Adipose tissue (tissue), 3 donors: Measurements from ENCODE around the gene MYO16. TPM values are rescaled to one million over a fixed set of nuclear protein-coding genes. Genes with fewer than 3 reads are reported as not detected.
"Not testable (repeated sequence)": the region's sequence is repeated elsewhere in the genome, so short reads cannot be mapped to it uniquely, and the experiment has no call there.

Source experiments
- H3K27ac ChIP-seq: one replicate; pipeline ENCODE4 v1.5.1; 2013; ENCODE audit warnings: low read depth, low read length
- WGBS, 3 donors: extraction: QIAGEN DNeasy Blood & Tissue Kit; methylation state at CpG; one replicate each; pipeline ENCODE4 v1.1.7; 2013; 5-methylcytosine and 5-hydroxymethylcytosine counted together
- polyA plus RNA-seq, 3 donors: library from polyadenylated mRNA; stranded (reverse); fragments of 200-250 nt; gene quantifications; one replicate each; pipeline ENCODE4 v1.2.3, GENCODE V29; 2013
- donor health status: healthy with polysubstance abuse.
- donor health status: Bipolar disorder and iron deficiency.
- donor health status: healthy.

Gene MYO16
- polyA plus RNA-seq, 3 donors, result 0.05 to 2.0 (median 0.56) TPM

DNA sequence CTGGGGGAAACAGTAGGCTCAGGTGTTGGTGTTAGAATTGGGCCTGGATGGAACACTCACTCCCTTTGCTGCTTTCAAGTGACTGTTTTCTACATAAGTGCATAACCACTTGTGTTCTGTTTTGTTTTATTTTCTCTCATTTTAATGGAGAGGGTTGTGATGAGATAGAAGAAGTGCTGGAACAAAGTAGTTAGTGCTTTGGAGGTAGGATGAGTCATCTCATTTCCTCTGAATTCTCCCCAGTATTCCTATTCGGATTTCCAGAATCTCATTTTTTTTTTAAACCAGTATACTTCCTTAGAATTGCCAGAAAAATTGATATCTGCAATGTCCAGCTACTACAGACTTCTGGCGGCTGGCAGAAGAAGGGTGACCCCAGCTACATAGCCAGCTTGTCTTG is 575.9 kb downstream of the MYO16 start:
- no peak overlapping the region for H3K27ac ChIP-seq
- WGBS, 3 donors, result 62 to 79% (median 77%) methylated on average over 2 of the region's 2 CpGs

DNA sequence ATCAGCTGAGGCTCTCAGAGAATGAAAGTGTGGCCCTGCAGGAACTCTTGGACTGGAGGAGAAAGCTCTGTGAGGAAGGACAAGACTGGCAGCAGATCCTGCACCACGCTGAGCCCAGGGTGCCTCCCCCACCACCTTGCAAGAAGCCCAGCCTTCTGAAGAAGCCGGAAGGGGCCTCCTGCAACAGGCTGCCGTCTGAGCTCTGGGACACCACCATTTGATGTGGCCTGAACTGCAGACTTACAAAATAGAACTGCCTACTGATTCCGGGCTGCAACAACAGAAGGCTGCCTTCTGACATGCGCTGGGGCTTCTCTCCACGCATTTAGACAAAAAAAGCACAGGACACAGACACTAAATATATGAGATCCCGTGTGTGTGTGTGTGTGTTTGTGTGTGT is 577.2 kb downstream of the MYO16 start:
- WGBS, 3 donors, result 70 to 78% (median 75%) methylated on average over 7 of the region's 7 CpGs
- H3K27ac ChIP-seq, result no peak overlapping the region

DNA sequence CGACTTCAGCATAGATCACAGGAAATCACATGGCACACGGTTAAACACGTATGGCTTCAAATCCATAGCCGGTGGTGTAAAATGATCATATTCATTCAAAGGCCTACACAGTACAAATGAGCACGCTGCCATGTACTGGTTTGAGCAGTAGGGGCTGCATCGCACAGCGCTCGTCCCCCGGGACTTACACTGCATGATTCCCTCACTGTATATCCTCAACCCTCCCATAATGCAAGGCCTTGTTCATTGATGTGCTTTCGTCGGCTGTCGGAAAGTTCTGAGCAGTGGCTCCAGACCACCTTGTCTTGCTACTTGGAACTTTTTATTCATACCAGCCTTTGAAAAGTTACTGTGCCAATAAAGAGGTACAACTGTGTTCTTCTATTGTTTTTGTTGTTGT is 578.2 kb downstream of the MYO16 start:
- no peak overlapping the region for H3K27ac ChIP-seq
- WGBS, 3 donors, result 92 to 96% (median 94%) methylated on average over 12 of the region's 12 CpGs

DNA sequence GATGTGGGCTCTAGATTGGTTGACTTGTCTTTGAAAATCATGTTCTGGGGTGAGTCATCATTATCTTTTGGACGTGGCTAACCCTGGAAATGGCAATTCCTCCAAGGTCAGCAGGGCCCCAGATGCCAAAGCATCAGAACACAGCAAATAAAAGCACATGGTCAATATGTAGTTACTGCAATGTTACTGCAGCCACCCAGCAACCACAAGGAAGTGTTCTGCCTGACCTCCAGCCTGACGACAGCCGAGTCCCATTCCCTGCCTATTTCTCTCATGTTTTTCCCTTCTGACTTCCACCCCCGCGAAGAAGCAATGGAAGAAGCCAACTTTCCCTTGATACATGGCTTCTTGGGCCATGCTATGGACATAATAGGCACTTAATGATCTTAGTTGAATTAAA is 579.1 kb downstream of the MYO16 start:
- no peak overlapping the region for H3K27ac ChIP-seq
- 70 to 82% (median 77%) methylated on average over 5 of the region's 5 CpGs for WGBS, 3 donors

DNA sequence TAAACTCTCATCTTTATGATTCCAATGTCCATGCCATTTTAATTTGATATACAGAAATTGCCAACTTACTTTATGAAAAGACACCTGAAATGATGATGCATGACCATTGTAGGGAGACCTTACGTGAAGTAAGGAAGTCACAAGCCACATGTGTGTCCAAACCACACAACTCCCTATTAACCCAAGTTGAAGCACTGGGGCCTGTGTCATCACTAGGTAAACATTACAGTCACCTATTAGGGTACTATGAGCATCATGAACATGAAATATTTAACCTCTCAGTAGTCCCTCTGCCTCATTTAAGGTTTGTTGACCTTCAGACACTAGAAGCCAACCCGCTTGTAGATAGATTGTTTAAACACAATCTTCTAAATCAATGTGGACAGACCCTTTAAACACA is 580.1 kb downstream of the MYO16 start:
- 80 to 87% (median 86%) methylated on average over 2 of the region's 2 CpGs for WGBS, 3 donors
- H3K27ac ChIP-seq, result no peak overlapping the region

DNA sequence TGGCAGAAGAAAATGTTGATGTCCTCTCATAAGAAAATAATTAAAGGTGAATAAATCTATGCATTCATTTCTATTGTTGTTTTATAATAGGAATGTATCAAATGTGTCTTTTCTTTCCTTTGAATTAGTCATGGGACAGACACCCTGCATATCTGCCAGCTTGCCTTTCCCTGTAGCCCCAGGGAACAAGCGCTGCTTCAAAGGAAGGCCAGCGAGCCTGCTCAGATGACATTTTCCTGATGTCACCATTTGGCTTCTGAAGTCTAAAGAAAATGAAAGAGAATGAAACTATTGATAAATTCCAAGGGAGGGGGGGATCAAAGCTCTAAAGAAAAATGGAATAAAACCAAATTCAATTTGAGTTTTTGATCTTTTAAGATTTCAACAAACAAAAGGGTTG is 582.2 kb downstream of the MYO16 start:
- no peak overlapping the region for H3K27ac ChIP-seq
- WGBS, 3 donors, result 55 to 62% (median 57%) methylated on average over 2 of the region's 2 CpGs

DNA sequence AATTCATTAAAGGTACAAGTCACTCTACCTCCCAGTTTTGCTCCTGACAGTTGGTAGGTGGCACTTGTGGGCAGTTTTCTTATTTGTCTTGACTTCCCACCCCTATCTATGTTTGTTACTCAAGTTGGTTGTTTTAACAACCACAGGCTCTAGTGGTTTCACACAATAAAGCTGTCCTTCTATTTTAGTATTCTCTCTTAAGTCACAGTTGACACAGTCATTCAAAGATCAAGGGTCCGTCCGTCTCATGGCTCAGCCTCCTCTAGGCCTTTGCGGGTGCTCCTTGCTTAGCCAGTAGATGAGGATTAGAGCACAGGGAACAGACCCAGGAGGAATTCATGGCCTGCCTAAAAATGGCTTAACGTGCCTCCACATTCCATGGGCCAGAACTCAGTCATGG is 583.2 kb downstream of the MYO16 start:
- no peak overlapping the region for H3K27ac ChIP-seq

DNA sequence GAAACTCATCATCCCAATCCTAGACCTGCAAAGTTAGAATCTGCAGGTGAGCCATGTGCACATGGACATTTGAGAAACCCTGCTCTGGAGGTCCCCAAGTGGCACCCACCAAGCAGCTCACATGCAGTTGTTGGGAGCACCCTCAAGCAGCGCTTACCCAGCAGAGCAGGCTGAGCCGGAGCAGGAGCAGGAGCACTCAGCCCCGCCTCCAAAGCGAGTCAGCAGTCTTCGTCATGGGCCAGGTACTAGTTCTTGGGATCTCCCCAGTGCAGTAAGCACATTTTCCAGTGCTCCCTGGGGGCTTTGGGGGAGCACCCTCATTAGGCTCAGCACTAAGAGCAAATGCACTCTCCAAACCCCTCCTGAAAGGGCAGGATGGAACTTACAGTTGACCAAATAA is 584.3 kb downstream of the MYO16 start:
- no peak overlapping the region for H3K27ac ChIP-seq
- WGBS, 3 donors, result 75 to 82% (median 81%) methylated on average over 5 of the region's 5 CpGs

More for the DNA sequence above, 583.2 kb downstream of the MYO16 start:
- WGBS, 3 donors, result 83 to 93% (median 90%) methylated on average over 4 of the region's 4 CpGs

DNA sequence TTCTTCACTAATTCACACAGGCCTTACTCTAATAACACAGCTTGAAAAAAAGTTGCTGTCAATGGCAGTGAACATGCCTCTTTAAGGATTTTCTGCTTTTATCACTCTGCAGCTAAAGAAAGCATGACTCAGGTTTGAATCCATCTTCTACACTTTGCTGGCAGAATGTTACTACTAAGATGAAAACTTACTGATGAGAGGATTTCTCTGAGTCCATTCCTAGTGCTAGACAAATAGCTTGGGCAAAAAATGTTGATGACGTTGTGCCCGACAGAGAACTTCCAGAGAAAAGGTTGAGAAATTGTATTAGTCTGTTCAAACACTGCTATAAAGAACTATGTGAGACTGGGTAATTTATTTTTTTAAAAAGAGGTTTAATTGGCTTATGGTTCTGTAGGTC is 585.0 kb downstream of the MYO16 start:
- H3K27ac ChIP-seq, result no peak overlapping the region
- 87 to 95% (median 89%) methylated on average over 2 of the region's 2 CpGs for WGBS, 3 donors

DNA sequence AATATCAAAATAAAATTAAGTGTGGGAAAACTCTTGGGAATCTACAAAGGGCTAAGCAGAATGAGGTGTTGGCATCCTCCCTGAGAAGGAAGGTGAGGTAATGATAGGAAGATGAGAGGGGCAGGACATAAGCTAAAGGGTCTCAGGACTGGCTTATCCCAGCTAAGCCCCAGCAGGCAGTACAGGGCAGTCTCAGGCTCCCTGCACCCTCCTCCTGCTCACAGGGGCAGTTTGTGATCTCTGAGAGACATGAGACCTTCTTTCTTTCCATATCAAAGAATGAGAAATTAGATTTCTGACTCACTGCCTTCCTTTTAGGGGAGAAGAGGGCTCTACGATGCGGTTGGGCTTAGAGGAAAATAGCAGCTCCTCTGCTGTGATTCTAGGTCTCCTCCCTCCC is 586.0 kb downstream of the MYO16 start:
- H3K27ac ChIP-seq, result no peak overlapping the region
- 77 to 92% (median 84%) methylated on average over 2 of the region's 2 CpGs for WGBS, 3 donors

DNA sequence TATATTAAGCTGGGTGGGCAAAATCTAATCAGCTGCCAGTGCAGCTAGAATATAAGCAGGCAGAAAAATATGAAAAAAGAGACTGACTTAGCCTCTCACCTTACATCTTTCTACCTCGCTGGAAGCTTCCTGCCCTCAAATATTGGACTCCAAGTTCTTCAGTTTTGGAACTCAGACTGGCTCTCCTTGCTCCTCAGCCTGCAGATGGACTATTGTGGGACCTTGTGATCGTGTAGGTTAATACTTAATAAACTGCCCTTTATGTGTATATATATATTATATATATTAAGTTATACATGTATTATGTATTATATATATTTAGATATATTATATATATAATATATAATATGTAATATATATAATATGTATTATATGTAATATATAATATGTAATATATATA is 588.1 kb downstream of the MYO16 start:
- not testable (repeated sequence) for H3K27ac ChIP-seq
- WGBS, 3 donors, result 65 to 78% (median 71%) methylated on average over 2 of the region's 2 CpGs

DNA sequence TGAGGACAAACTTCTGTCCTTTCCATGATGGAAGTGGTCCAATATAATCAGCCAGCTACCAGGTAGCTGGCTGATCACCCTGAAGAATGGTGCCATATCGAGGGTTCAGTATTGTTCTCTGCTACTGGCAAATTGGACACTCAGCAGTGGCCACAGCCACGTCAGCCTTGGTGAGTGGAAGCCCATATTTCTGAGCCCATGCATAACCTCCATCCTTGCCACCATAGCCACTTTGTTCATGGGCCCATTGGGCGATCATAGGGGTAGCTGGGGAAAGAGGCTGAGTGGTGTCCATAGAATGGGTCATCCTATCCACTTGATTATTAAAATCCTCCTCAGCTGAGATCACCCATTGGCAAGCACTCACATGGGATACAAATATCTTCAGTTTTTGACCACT is 591.2 kb downstream of the MYO16 start:
- no peak overlapping the region for H3K27ac ChIP-seq
- WGBS, 3 donors, result 79 to 83% (median 82%) methylated on average over 3 of the region's 3 CpGs

DNA sequence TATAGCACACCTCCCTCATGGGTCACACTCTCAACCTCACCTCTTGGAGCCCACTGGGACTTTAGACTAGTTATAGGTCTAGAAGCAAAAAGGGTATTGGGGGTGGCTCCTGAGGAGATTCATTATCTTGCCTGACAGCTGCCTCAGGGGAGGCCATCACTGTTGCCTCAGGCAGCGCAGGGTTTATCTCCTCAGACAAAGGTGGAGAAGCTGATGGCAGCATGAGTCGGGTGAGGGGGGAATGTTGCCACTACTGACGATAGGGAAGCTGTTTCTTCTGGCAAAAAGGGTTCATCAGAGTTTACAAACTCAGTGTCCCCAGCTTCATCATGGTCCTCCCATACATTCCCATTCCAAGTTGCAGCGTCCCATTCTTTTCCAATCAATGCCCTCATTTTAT is 594.6 kb downstream of the MYO16 start:
- no peak overlapping the region for H3K27ac ChIP-seq
- 67 to 80% (median 75%) methylated on average over 4 of the region's 4 CpGs for WGBS, 3 donors

DNA sequence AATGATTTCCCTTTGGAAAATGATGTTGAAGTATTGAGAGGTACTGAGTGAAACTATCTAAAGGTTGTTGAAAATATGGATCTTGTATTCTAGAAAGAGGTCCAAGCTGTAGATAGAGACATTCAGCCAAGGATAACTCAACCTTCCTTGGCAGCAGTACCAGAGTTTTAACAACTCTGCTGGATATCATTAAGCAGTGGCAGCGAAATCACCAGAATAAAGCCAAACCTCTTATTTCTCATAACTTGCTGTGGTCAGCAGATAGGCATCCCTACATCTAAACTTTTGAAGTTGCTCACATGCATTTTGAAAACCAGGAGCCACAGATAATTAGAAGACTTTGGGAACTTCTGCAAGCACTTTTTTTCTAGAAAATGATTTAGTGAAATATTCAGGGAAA is 597.2 kb downstream of the MYO16 start:
- 76 to 83% (median 76%) methylated on average over 1 of the region's 1 CpG for WGBS, 3 donors
- H3K27ac ChIP-seq, result no peak overlapping the region

DNA sequence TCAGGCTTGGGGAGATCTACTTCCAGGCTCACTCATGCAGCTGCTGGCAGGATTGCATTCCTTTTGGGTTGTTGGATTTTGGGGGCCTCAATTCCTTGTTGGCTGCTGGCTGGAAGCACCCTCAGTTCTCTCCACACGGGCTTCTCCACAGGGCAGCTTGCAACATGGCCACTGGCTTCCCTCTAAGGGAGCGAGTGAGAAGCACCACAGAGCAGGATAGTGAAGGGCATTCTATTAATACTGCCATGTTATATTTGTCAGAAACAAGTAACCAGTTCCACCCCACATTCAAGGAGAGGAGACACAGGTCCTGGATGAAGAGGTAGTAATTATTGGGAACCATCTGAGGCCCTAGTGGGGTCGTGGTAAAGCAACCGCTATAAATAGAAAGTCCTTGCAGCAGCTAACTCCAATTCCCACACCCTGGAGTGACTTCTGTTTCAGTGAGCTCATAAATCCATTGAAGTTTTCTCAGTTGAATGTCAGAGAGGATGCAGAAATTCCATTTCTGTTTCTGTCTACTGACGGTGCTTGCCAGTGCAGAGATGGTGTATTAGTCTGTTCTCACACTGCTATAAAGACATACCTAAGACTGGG is 598.0 kb downstream of the MYO16 start:
- WGBS, 3 donors, result 69 to 77% (median 75%) methylated on average over 5 of the region's 5 CpGs
- no peak overlapping the region for H3K27ac ChIP-seq

DNA sequence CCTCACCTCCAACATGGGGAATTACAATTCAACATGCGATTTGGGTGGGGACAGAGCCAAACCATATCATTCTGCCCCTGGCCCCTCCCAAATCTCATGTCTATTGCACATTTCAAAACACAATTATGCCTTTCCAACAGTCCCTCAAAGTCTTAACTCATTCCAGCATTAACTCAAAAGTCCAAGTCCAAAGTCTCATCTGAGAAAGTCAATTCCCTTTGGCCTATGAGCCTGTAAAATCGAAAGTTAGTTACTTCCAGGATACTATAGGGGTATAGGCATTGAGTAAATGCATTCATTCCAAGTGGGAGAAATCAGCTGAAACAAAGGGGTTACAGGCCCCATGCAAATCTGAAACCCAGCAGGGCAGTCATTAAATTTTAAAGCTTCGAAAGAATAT is 598.8 kb downstream of the MYO16 start:
- H3K27ac ChIP-seq, result no peak overlapping the region
- 79 to 86% (median 80%) methylated on average over 3 of the region's 3 CpGs for WGBS, 3 donors

DNA sequence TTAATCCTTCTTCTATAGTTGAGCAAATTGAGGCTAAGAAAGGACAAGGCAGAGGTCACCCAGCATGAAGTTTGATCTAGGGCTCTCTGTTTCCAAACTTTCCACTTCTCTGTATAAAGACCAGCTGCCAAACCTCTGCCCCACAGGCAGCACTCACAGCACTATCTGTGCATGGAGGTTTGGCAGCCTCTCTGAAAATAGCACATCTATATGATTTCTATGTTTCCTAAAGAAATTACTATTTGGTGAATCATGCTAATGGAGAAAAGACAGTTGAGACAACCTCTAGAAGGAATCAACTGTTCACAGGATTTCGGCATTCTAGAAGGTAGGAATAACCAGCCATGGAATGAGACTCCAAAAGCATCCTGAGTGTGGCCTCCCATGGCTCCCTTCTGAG is 602.5 kb downstream of the MYO16 start:
- 85 to 100% (median 89%) methylated on average over 1 of the region's 1 CpG for WGBS, 3 donors

DNA sequence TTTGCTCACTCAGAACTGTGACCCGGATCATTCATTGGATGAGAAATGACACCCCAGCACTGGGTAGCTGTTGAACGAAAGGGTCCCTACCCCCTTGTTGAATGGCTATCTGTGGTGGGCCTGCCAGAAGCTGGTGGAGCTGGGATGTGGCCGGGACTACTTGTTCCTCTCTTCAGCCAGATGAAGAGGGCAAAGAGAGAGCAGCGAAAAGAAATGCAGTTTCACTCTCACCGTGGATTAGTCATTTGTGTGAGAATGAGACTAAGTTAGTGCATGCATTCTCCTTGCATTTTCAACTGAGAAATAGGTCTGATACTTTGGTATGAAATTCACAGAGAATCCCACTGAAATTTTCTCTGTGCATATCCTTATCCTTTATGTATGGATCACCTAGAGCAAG is 603.9 kb downstream of the MYO16 start:
- H3K27ac ChIP-seq, result no peak overlapping the region
- WGBS, 3 donors, result 55 to 87% (median 83%) methylated on average over 5 of the region's 5 CpGs

More for the DNA sequence above, 602.5 kb downstream of the MYO16 start:
- no peak overlapping the region for H3K27ac ChIP-seq

DNA sequence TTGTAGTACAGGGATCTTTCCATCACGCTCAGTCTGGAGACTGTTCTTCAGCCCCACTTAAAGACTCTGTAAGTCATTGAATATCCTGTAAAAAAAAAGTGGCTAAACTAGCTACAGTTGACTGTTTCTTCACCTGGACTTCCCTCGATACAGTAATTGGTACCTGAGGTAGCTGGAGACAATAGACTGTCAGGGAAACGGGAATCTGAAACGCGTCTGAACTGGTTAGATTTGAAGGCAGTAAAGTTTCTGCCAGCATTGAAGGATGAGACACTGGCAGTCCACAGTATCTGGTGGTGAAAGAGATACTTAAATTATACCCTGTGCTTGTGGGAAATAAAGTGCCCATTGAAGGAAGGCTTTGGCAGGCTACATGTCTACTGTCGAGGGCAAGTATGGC is 606.5 kb downstream of the MYO16 start:
- H3K27ac ChIP-seq, result no peak overlapping the region
- WGBS, 3 donors, result 67 to 76% (median 70%) methylated on average over 6 of the region's 6 CpGs

DNA sequence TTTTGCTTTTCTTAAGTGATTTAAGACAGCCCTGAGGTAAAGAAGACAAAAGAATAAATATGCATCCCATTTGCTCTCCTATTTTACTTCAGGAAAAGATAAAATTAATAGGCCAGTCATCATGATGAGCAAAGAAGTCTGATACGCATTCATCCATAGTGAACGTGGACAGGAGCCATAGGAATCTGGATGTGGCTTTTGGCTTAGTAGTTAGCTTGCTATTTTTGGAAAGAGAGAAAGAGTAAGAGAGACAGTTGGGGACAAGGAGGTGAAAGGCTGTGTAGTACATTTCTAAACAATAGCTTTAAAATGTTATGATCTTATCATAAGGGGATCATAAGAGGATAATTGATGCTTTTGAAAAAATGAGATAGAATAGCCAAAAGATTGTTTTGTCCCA is 611.7 kb downstream of the MYO16 start:
- 78 to 97% (median 90%) methylated on average over 2 of the region's 2 CpGs for WGBS, 3 donors
- no peak overlapping the region for H3K27ac ChIP-seq
